CD4-positive, alpha-beta T cell treated with Interleukin-15 for 4 hours (primary cell): ENCODE data around the gene SIGLEC6.
"Not testable (repeated sequence)": the region's sequence is repeated elsewhere in the genome, so short reads cannot be mapped to it uniquely, and the experiment has no call there.

Source experiments
- DNase-seq: peaks from one replicate; pipeline ENCODE4 v3.0.0-alpha.2; 2020; ENCODE audit warnings: low spot score

The SIGLEC6 gene

DNA sequence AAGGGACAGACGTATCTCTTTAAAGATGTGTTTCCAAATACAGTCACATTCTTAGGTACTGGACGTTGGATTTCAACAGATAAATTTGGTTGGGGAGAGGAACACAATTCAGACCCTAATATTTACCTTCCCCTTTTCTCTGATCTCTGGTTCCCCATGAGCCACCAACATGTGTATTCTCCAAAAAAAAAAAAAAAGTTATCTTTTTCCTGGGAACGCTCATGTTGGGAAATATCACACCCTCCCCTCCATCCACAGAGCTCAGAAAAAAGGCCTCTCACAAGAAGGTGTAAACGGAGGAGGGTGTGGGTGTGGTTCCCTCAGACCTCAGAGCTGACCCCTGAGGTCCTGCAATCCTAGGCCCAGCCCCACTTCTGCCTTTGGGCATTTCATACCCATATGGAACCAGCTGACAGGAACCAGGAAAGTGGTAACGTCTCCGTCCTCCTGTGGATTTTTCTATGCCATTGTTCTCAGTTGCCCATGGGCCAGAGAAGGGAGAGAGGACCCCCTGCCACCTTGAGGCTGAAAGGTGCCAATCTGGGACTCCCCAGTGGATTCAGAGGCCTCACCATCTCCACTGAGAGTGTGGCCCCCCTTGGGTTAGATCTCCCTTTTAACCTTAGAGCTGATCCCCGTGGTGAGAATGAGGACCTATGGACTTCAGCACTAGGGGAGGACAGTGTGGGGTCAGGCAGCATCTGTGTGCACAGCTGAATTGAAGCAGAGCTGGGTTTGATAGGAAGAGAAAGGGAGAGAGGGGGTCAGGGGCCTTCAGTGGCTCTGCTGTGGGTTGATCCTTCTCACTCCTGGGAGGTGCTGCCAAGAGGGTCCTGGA, 21.4 kb downstream of the SIGLEC6 start:
- DNase-seq = no peak

GRCh38 chr19:51508059-51508733, 23.3 kb downstream of the SIGLEC6 start:
- DNase-seq = no peak

GRCh38 chr19:51507640-51508058, 23.8 kb downstream of the SIGLEC6 start:
- DNase-seq = no peak

DNA sequence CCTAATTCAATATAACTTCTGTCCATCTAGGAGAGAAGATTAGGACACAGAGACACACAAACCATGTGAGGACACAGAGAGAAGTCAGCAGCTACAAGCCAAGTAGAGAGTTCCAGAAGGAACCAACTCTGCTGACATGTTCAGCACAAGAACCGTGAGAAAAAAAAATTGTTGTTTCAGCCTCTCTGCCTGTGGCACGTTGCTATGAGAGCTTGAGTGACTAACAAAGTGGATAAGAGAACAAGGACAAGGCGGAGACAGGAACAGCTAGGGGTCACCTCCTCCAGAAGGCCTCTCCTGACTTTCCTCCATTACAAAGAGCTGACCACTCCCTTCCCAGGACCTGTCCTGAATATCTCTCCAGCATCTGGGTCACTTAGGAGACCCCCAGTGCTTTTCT, 24.3 kb downstream of the SIGLEC6 start:
- DNase-seq = no peak

- no peak for DNase-seq
Observed at GRCh38 chr19:51505904-51506303, 25.6 kb downstream of the SIGLEC6 start.

GRCh38 chr19:51503896-51504295, 27.6 kb downstream of the SIGLEC6 start:
- DNase-seq = no peak

DNA sequence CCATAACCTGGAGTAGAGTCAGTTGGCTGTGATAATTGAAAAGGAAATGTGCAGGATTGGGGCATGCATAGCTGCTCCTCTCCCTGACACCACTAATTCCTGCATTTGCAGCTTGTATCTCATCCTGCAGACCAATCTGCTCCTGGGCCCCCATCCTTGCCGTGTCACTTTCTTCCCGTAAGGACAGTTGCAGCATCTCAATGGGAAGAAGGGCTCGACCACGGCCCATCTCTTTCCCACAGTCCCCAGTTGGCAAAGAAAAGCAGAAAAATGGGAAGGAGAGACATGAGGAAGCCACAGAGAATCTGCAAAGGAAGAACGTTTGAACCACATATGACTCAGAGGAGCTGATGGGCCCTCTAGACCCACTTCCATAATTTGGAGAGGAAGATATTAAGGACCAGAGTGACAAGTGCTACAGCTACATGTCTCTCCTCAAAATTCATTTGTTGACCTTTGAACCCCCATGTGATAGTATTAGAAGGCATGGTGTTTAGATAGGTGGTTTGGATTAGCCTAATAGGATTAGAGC, 28.1 kb downstream of the SIGLEC6 start:
- no peak for DNase-seq

DNA sequence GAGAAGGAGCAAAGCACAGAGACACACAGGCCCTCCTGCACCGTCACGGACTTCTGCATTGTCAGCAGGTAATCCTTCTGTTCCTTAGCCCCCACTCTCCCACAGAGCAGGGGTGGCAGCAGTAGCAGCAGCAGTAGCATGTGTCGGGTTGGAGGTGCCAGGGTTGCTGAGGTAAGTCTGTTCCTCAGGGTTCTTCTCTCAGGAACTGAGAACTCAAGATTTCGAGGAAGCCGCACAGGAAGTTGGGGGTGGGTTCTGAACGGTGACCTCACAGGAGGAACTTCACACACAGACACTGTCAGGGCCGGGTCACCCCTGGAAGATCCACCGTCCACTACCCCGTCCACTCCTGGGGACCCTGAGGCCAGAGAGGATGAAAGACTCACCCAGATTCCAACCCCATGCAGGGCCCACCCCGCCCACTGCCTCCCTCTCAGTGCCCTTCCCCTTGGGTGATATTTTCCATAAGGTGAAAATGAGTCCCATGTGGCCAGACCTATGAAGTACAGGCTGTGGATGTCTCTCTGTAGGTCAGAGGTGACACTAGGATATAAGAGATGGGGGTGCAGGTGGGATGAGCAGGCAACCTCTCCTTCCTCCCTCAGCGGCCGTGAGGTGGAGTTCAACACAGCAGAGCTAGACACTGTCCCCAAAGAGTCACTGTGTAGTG, 29.7 kb downstream of the SIGLEC6 start, which contains the start of gene SIGLEC12:
Gene SIGLEC12 (minus strand): TSS at position 207 of the 670 bp plus-strand sequence. CDS start 67 bp downstream, at position 140.
- no peak for DNase-seq

GRCh38 chr19:51500931-51501330, 30.5 kb downstream of the SIGLEC6 start:
- not testable (repeated sequence) for DNase-seq

DNA sequence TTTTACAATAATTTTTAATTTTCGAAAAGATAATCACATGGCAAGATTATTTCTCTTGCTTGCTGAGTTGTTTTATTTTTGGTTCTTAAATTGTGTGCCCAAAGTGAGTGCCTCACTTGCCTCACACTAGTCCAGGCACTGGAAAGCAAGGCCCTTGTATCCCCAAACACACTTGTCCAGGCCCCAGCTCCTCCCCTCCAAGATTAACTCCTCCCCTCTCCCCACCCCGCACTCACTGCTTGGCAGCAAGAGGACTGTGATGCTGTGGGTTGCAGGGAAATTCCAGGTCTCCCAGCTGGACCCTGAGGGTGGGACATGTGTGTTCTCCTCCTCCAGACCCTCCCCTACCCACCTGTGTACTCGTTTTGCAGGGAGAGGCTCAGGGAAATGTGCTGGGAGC, 33.8 kb downstream of the SIGLEC6 start:
- DNase-seq = no peak

DNA sequence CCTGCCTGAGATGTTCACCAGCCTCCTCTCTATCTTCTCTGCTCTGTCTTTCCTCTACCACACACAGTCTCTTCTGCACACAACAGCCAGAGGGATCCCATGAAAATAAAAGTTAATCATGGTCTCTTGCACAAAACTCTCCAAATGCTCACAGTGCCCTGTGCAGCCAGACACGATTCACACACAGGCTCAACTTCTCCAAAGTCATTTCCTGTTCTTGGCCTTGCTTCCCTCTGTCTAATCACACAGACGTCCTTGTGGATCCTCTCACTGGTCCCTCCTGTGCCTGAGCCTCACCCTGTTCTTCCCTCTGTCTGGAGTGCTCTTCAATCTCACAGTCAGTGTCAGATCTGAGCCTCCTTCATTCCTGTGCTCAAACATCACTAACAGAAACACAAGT, 37.7 kb downstream of the SIGLEC6 start:
- no peak for DNase-seq

- no peak for DNase-seq
Observed at GRCh38 chr19:51491586-51491985, 39.9 kb downstream of the SIGLEC6 start.

DNA sequence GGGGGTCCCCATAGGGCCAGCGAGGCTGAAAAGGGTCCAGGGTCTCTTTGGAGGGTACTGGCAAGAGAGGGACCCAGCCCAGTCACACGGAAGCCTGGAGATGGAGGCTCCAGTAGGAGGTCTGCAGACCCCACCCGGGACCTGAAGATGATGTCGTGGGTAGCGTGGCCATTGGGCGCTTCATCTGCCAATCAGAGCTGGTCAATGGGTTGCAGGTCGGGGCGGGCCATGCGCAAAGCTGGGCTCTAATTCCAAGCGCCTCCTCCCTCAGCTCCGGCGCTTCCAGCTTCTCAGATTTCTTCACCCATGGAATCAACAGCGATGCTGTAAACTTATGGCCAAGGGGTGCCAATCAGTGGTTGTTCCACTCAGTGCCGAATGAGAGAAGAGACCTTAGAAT, 40.8 kb downstream of the SIGLEC6 start:
- no peak for DNase-seq

DNA sequence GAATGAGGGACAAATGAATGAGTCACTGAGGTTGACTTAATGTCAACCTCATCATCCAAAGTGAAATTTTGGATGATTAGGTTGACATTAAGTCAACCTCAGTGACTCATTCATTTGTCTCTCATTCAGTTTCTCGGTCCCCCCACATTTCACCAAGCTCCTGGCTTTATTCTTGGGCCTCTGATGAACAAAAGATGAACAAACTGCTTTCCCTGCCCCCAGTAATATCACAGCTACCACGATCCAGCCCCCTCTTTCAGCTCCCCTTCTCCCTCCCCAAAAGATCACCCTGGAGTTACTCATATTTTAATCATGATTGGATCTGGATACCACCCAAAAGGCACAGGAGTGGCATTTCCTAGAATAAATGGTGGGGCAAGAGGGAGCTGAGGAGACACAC, 42.4 kb downstream of the SIGLEC6 start:
- DNase-seq = no peak

GRCh38 chr19:51488491-51488890, 43.0 kb downstream of the SIGLEC6 start:
- no peak for DNase-seq

- no peak for DNase-seq
Observed at GRCh38 chr19:51485960-51486660, 45.4 kb downstream of the SIGLEC6 start.

DNA sequence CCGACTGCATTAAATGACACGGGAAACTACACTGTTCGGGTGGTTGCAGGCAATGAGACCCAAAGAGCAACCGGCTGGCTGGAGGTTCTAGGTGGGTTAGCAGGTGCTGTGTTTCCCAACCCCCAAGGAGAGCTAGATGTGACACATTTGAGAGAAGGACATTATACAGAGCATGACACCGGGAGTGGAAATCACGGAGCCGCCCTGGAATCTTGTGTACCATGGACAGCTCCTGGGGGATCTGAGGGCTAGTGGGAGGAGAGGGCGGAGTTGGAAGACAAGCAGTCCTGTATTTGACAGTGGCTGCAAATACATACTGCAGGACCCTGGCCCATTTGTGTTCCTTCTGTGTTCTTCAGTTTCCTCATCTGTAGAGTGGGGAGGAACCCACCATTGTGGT, 50.9 kb downstream of the SIGLEC6 start:
- DNase-seq = no peak

DNA sequence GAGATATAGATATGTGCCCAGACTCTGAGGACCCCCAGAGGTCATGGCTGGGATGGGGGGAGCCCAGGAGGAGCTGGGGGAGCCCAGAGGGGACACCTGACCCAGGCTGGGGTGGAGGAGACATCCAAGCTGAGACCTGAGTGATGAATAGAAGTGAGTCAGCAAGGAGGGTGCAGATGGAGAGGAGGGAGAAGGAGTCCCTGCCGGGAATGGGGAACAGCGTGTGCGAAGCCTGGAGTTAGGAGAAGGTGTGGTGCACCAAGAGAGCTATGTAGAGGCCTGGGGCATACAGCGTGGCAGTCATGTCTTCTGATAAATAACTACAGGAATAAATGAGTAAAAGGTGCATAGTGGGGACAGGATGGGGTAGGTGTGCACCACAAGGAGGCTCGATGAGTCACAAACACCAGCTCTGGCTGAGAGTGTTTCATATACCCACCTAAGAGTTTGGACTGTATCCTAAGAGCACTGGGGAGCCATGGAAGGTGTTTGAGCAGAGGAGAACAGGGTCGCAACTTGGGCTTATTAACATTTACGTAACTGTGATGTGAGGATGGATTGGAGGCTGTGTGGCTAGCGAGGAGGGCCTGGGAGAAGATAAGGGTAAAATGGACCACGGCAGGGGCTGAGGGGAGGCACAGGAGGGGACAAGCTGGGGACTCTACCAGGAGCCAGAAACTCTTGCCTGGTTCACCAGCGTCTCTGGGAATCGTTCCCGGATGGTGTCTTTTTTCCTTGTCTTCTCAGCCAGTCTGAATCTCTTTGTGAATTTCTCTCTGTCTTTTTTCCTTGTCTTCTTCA, 51.7 kb downstream of the SIGLEC6 start:
- no peak for DNase-seq

DNA sequence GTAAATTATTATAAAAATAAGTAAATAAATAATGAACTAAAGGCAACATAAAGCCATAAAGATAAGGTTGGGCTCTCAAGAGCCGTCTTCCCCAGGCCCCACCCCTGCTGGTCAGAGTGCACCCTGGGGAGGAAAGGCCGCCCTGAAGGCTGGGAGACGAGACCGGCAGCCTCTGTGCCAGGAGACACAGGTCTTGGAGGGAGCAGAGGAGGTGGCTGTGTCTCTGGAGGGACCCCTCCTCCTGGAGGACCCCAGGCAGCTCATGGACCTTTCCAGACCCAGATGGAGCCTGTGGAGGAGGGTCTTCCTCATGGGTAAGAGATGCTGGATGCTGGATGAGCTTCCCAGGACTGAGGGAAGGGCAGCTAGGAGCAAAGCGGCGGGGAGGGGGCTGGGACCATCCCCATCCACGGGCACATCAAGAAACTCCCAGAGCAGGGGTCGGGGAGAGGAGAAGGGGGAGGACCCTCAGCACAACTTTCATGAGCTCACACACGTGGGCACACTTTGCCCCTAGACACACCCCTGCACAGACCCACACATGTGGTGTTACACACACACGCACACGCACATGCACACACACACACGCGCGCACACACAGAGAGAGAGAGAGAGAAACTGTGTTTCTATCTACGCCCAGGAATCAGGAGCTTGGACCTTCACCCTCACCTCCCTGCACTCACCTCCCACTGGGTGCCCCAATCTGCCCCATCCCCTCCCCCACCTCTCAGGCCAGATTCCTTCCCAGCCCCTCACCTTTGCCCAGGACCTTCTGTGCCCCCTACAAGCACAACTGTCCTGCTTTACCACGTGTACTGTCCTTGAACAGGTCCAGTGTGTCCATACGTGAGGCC, 52.9 kb downstream of the SIGLEC6 start, which contains the start of gene CEACAM18:
Gene CEACAM18 (plus strand): TSS at position 159 of the 854 bp plus-strand sequence.
- no peak for DNase-seq

- no peak for DNase-seq
Observed at GRCh38 chr19:51477344-51477743, 54.1 kb downstream of the SIGLEC6 start.
